AG09319 (cell line): ENCODE results near the gene ELMO1.

Source experiments
- DNase-seq: peaks from one replicate; pipeline ENCODE4 v3.0.0-alpha.2; 2010; ENCODE audit warnings: low read depth; ENCODE audit errors: extremely low read depth
- TF ChIP-seq, protein P1 (sequence below): IDR thresholded peaks from 2 replicates; pipeline ENCODE4 v1.5.1; 2011; ENCODE audit warnings: low read depth, mild to moderate bottlenecking, inconsistent platforms, low read length, moderate library complexity

Gene ELMO1

DNA sequence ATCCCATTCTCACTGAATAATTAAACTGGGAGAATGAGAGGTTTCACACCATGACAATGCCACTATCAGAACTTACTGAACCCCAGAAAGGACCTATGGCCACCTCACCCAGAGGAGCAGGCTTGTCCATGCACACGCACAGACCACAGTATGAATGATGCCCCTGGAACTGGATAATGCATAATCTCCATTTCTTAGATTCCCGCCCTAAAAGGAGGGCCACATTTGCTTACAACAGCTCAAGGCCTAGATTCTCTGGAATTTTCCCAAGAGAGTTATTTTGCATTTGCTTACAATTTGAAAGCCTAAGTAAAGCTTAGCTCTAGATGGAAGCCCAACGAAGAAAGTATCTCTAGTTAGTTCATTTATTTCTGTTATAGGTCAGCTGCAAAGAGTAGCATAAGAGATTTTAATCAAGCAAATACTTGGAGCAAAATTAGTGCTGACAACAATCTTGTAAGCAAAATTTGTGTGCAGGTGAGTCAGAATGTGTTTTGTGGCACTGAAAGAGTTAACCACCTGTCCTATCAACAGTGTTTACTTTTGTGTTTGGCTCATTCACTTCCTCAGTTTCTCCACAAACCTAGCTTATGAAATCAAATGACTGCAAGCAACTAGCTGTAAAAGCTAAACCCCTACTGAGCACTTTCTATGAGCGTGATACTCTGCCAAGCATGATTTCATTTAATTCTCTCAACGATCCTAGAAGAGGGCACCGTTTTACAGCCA is 32.1 kb downstream of the ELMO1 start:
- TF ChIP-seq, protein P1, sequence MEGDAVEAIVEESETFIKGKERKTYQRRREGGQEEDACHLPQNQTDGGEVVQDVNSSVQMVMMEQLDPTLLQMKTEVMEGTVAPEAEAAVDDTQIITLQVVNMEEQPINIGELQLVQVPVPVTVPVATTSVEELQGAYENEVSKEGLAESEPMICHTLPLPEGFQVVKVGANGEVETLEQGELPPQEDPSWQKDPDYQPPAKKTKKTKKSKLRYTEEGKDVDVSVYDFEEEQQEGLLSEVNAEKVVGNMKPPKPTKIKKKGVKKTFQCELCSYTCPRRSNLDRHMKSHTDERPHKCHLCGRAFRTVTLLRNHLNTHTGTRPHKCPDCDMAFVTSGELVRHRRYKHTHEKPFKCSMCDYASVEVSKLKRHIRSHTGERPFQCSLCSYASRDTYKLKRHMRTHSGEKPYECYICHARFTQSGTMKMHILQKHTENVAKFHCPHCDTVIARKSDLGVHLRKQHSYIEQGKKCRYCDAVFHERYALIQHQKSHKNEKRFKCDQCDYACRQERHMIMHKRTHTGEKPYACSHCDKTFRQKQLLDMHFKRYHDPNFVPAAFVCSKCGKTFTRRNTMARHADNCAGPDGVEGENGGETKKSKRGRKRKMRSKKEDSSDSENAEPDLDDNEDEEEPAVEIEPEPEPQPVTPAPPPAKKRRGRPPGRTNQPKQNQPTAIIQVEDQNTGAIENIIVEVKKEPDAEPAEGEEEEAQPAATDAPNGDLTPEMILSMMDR, result no peak
- no peak for DNase-seq

DNA sequence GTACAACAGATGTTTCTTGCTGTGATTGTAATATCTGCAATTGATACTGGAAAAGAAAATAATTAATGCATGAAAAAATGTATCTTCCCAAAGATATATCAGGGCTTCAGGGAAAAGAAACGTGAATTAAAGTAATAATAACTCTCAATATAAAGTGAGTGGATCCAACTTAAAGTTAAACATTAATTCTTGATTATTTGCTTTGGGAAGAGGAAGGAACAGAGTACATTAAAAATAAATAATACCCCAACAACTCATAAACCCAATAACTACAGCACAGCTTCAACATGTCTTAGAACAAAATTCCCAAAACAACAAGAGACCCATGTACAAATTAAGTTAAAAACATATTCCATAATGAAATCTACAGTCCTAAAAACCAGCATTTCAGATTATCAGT is 33.0 kb downstream of the ELMO1 start:
- no peak for DNase-seq
- TF ChIP-seq, protein P1, result no peak

DNA sequence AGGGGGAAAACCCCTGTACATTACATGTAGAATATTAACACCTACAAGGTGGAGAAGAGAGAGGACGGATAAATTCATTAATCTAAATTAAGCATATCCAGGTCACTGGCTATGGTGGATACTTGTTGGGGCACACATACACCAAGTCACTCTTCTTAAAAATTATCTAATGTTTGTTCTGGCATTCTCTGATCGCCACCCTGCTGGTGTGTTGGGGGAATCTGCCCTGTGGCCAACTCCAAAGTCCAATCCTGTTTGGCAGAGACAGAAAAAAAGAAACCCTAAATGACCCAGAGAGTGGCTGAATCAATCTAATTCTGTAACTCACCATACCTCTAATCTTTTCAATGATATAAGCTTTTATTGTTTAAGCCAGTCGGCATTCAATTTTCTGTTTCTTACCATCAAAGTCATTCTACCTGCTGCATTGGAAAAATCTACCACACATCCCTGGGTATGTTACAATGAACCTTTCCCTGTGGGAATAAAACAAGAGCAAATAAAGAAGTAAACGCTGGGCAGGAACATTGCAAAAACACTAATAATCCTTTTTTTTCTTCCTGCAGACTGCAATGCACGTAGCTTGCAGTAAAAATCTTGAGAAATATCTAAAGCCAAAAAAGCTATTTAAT is 34.2 kb downstream of the ELMO1 start:
- DNase-seq, result no peak
- TF ChIP-seq, protein P1, result no peak

DNA sequence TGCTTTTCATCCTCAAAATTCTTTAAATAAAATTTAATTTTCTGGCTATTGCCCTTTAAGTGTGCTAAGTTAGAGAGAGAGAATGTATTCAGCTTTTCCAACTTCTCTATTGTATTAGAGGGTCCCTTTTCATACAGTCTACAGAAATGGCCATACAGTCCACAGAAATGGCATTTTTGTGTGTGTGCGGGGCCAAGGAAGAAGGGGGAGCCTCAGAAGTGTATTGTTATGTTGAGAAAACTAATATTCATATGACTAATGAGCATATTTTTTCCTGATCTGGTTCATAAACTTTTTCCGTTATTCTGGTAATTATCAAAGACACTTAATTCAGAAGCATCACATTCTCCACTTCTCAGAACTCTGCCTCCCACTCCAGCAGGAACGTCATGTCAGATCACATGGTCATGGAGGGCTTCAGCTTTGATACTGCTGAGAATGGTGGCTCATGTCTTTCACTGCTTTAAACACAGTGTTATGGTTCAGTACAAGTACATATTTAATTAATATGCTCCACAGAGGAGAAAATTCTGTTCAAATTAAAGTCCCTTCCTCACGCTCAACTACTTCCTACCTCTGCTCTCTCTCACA is 37.1 kb downstream of the ELMO1 start:
- DNase-seq, result no peak
- TF ChIP-seq, protein P1, result no peak

DNA sequence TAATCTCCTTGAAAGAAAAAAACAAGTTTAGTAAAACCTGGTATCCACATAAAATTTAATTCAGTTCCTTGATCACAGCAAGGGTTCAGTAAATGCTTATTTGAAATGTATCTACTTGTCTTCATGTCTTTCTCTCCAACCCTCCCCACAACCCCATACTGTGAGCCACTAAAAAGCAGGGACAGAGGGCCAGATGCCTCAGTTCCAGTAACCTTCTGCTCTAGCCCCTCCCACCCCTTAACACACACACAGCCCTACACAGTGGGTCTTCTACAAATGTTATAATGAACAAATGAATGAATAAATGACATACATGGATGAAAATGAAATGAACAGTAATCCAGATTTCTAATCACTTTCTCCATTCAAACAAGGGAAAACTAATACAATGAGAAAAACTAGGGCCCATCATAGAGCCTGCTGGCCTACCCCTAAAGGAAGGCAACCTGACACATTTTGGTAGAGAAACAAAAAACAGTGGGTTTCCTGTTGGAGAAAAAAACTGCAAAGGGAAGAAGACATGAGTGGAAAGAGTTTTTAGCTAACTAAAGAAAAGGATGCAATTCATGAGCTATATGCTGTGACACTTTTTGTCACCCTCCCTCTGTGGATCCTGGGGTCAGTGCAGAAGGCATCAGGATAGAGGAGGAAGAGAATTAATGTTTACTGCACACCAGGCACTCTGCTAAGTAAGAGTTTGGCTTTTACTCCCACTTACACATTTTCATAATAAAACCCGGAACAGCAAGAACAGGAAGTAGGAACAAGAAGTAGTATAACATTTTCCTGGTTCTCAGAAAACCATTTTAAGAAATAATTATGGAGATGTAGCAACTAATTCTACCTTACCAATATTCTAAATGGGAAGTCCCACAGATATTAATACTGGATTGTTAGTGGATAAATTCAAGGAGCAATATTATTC is 38.1 kb downstream of the ELMO1 start:
- DNase-seq, result no peak
- TF ChIP-seq, protein P1, result no peak

DNA sequence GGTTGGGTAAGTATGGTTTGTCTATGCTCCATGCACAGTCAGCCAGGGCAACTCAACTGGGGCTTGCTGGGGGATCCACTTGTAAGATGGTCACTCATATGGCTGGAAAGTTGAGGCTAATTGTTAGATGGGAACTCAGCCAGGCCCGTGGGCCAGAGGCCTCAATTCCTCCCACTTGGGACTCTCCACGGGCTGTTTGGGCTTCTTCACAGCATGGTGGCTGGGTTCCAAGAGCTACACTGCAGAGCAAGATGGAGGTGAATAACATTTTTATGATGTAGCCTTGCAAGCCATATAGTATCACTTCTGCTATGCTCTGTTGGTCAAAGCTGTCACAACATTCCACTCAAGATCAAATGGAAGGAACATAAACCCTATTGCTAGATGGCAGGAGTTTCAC is 39.2 kb downstream of the ELMO1 start:
- TF ChIP-seq, protein P1, result no peak
- no peak for DNase-seq
